Measurements from ENCODE around the gene SLC37A1. TPM values are rescaled to one million over a fixed set of nuclear protein-coding genes. Genes with fewer than 3 reads are reported as not detected.

The SLC37A1 gene
- total RNA-seq, 1 experiment from 2014 or later: 23.5 TPM

GRCh38 chr21:42541618-42542017 is 28.0 kb downstream of the SLC37A1 start:
- no TSS peak for BruUV-seq (replicated peaks)

GRCh38 chr21:42542196-42542595 is 28.5 kb downstream of the SLC37A1 start:
- Histone ChIP-seq H3K9me3 (ENCODE audit: insufficient read depth, low read depth) (no peaks in the 10 kb centered on the region), H3K36me3 (ENCODE audit: low read depth) (no peaks in the 10 kb centered on the region; the same call in 1 of the 2 replicates), H3K27ac (no peak overlapping the region), H2AFZ (no peak overlapping the region), H3K4me1 (replicated peaks; ENCODE audit: insufficient read depth) (no peaks in the 10 kb centered on the region), H3K4me3 (no peak overlapping the region), H3K4me2 (no peak overlapping the region), H3K9me2 (ENCODE audit: insufficient read depth) (no peaks in the 10 kb centered on the region), H3K79me2 (ENCODE audit: low read depth) (no peaks in the 10 kb centered on the region), H3K27me3 (ENCODE audit: insufficient read depth, low read depth) (no peaks in the 10 kb centered on the region), H3F3A (ENCODE audit: insufficient read depth, low read depth) (no peaks in the 10 kb centered on the region), H4K20me1 (ENCODE audit: insufficient read depth) (no peaks in the 10 kb centered on the region)
- ChIA-PET POLR2A (ENCODE audit: unreplicated experiment) (no interaction called here), CTCF (no interaction called here)
- TF ChIP-seq EZH2 (IDR thresholded peaks at IDR 0.05; ENCODE audit: low read depth) (no peak), CTCF (conservative IDR thresholded peaks at IDR 0.05) (no peak)
- BruUV-seq (replicated peaks): no TSS peak
- DNase-seq: no peak
- intact Hi-C loops (cut with micrococcal nuclease; ENCODE audit: unreplicated experiment): no loop called here

More at GRCh38 chr21:42541618-42542017, 28.0 kb downstream of the SLC37A1 start:
- Histone ChIP-seq H2AFZ (no peak overlapping the region), H3K4me2 (no peak overlapping the region), H3K4me3 (no peak overlapping the region), H3K27ac (no peak overlapping the region), H3K79me2 (ENCODE audit: low read depth) (no peaks in the 10 kb centered on the region), H4K20me1 (ENCODE audit: insufficient read depth) (no peaks in the 10 kb centered on the region), H3K4me1 (replicated peaks; ENCODE audit: insufficient read depth) (no peaks in the 10 kb centered on the region), H3K36me3 (ENCODE audit: low read depth) (no peaks in the 10 kb centered on the region; the same call in 1 of the 2 replicates), H3F3A (ENCODE audit: insufficient read depth, low read depth) (no peaks in the 10 kb centered on the region), H3K9me2 (ENCODE audit: insufficient read depth) (no peaks in the 10 kb centered on the region), H3K27me3 (ENCODE audit: insufficient read depth, low read depth) (no peaks in the 10 kb centered on the region), H3K9me3 (ENCODE audit: insufficient read depth, low read depth) (no peaks in the 10 kb centered on the region)
- no peak for TF ChIP-seq EZH2 (IDR thresholded peaks at IDR 0.05; ENCODE audit: low read depth)
- TF ChIP-seq CTCF (conservative IDR thresholded peaks at IDR 0.05): no peak
- ChIA-PET CTCF (no interaction called here), POLR2A (ENCODE audit: unreplicated experiment) (interaction anchor here (0.7 kb wide), 1 partner anchor 73 kb away, joined by 4 read pairs; no protein-coding TSS in a partner anchor)
- intact Hi-C loops (cut with micrococcal nuclease; ENCODE audit: unreplicated experiment): no loop called here
- DNase-seq: no peak

- Histone ChIP-seq H3K27ac (no peak overlapping the region), H3K4me2 (no peak overlapping the region), H3K4me3 (no peak overlapping the region), H3K79me2 (ENCODE audit: low read depth) (no peaks in the 10 kb centered on the region), H4K20me1 (ENCODE audit: insufficient read depth) (no peaks in the 10 kb centered on the region), H2AFZ (no peak overlapping the region), H3K36me3 (ENCODE audit: low read depth) (no peaks in the 10 kb centered on the region; the same call in 1 of the 2 replicates), H3K9me3 (ENCODE audit: insufficient read depth, low read depth) (no peaks in the 10 kb centered on the region), H3K4me1 (replicated peaks; ENCODE audit: insufficient read depth) (no peaks in the 10 kb centered on the region), H3K9me2 (ENCODE audit: insufficient read depth) (no peaks in the 10 kb centered on the region), H3F3A (ENCODE audit: insufficient read depth, low read depth) (no peaks in the 10 kb centered on the region), H3K27me3 (ENCODE audit: insufficient read depth, low read depth) (no peaks in the 10 kb centered on the region)
- POLR2A ChIA-PET (ENCODE audit: unreplicated experiment): interaction anchor here (0.7 kb wide), 1 partner anchor 96 kb away, joined by 3 read pairs; no protein-coding TSS in a partner anchor
- DNase-seq: no peak
- intact Hi-C loops (cut with micrococcal nuclease; ENCODE audit: unreplicated experiment): no loop called here
- no TSS peak for BruUV-seq (replicated peaks)
- TF ChIP-seq CTCF (conservative IDR thresholded peaks at IDR 0.05) (no peak), EZH2 (IDR thresholded peaks at IDR 0.05; ENCODE audit: low read depth) (no peak)
- CTCF ChIA-PET: no interaction called here
Measured at GRCh38 chr21:42542596-42542995, 28.9 kb downstream of the SLC37A1 start.
